CD4-positive, alpha-beta T cell treated with Interleukin-6 for 4 hours (primary cell): Measurements from ENCODE around the gene FAM131C.
"Not testable (repeated sequence)": the region's sequence is repeated elsewhere in the genome, so short reads cannot be mapped to it uniquely, and the experiment has no call there.

Experiments
- DNase-seq: peaks from one replicate; pipeline ENCODE4 v3.0.0-alpha.2; 2020; ENCODE audit warnings: mixed read lengths

FAM131C gene

DNA sequence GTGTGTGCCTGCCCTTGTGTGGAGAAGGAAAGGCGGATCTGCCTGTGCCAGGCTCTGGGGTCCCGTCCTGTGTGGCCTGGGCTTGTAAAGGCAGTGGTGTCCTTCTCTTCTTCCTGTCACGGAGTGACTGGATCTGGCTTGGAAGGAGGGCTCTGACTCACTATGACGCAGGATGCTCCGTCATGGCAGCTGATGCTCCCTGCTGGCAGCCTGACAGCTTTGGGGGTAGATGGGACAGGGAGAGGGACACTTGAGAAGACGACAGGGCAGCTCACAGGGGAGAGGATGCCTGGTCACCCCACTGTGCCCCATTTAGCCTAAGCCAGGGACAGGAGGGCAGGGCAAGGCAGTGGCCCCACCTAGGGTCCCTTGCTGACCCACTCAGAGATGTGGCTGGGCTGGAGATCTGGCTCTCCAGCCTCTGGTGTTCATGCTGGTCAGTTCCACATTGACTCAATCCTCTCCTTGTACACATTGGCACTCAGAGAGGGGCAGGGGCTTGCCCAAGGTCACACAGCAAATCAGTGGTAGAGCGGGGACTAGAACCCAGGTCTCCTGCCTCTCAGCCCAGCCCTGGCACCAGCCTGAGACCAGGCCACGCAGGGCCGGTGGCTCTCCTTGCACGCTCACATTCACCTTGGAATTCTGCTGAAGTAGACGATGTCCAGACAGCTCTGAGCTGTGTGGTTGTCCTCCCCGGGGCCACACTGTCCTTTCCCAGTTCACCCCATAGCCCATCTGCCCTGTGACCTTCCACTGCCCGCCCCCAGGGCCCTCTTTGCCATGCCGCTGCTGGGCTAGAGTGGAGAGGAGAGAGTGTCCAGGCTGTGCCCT is 2.8 kb upstream of the FAM131C start:
- DNase-seq = no peak

DNA sequence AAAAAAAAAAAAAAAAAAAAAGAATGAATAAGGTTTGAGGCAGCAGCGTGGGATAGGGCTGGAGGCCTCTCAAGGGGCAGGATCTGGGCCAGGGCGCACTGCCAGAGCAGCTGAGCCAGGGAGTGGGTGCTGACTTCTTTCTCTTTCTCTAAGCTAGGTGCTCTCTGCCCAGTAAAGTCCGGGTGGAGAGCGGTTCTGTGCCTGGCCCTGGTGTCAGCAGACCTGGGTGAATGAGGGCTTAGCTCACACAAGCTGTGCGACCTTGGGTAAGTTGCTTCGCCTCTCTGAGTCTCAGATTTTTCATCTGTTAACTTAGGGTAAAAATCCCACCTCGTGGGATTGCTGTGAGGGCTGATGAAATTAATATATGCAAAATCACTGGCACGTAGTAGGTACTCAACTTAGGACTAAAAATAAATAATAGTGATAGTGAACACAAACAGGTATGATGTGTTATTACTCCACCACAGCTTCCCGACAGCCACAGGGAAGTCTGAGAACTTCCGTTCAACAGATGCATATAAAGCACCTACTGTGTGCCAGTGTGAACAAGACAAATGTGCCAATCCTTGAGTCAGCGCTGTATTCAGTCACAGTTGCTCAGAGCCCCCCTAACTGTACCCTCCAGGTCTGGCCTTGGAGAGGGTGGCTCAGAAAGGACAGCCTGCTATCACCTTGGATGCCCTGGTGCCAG is 2.0 kb upstream of the FAM131C start:
- DNase-seq = no peak

DNA sequence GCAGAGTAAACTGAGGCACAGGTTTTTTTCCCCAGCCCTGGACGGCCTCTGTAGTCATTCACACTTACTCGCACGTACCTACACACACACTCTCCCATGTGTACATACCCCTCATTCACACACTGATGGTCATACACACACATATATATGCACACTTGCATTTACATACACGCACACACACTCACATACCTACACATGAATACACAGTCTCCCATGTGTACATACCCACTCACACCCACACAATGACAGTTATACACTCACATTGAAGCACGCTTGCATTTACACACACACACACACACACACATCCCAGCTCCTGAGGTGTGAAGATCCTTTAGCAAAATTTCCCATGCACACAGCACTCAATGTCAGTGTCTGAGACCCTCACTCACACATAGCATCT is 766 bp upstream of the FAM131C start:
- no peak for DNase-seq

DNA sequence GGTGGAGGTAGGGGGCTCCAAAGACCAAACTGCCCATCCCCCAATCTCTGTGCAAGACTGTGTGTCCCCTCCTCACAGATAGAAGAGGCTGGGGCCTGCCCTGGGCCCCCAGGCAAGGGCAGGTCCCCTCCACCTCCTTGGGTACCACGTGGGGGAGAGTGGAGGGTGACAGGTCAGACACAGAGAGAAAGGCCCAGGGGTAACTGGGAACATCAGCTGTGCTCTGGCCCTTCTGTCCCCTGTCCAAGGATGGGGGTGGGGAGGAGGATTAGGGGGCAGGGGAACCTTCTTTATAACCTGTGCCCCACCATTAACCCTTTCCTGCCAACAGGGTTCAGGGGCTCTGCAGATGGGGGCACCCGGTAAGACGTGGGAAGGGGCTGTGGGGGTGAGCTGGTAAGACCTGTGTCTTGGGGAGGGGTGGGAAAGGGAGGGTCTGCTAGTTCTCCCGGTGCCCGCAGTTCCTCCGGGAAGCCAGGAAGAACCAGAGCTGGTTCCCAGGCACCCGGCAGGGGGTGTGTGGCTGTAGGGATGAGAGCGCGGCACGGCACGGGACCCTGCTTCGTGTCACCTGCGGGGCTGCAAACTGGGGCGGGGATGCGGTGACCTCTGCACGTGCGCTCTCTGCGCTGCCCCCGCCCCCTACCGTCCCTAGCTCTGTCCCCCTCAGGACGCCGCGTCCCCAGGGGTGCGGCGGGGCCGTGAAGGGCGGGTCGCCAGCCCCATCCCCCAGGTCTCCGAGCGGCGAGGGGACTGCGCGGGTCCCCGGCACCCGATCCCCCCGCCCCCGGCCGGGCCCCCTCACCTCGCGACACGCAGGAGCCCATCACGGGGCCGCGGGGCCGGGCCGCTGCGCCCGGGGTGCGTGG is 601 bp downstream of the FAM131C start:
- DNase-seq = no peak

DNA sequence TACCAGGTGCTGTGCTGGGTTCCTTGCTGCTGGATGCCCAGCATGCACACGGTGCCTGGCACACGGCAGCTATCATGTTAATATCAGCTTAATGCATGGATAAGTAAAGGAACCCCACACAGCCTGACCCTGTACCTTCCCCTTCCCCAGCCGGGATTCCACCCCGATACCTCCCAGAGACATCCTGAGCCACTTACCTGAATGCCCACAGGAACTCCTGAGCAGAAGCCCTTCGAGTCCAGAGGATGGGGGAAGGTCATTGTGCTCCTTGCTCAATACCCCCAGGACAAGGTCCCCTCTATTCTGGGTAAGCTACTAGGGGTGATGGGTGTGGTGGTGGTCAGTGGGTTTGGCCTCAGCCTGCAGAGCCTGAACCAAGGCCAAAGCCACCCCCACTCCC is 1.4 kb downstream of the FAM131C start:
- no peak for DNase-seq

DNA sequence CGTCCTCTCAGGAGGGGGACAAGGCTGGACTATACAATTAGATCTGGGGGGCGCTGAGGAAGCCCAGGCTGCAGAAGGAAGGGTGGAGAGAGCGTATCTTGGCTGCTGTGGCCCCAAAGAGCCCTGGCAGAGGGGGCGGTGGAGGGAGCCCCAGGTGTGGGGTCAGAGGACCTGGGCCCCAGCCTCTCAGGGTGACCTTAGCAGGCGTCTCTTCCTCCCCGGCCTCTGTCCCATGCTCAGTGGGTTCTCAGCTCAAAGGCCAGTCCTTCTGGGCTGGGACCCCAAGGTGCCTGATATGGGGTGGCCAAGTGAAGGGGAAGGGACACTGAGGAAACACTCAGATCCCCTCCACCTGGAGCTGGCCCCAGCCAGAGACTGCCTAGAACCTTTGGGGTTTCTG is 1.8 kb downstream of the FAM131C start:
- DNase-seq = no peak

DNA sequence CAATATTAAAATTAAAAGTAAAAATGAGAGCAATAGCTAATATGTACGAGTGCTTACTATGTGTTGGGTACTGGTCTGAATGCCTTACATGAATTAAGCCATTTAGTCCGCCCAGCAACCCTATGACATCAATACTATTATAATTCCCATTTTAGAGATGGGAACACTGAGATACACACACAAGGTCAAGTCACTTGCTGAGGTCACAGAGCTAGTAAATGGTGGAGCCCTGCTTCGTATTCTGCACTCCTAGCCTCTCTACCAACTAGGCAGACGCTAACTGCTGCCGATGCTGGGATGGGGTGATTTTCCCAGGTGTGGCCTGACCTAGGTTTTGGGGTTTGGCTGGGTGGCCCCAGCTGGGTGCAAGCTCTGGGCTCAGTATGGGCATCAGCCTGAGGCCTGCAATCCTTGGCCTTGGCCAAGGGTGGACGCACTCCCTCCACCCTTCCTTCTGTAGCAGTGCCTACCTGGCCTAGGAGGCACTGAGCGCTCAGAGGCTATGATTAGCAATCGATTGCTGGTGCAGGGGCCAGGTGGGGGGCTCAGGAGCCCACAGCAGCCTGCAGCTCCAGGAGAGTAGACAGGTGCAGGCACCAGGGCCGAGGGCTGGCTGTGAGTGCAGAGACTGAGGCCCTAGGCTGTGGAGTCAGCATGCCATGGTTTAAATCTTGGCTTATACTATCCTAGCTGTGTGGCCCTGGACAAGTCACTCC is 2.7 kb downstream of the FAM131C start:
- no peak for DNase-seq

DNA sequence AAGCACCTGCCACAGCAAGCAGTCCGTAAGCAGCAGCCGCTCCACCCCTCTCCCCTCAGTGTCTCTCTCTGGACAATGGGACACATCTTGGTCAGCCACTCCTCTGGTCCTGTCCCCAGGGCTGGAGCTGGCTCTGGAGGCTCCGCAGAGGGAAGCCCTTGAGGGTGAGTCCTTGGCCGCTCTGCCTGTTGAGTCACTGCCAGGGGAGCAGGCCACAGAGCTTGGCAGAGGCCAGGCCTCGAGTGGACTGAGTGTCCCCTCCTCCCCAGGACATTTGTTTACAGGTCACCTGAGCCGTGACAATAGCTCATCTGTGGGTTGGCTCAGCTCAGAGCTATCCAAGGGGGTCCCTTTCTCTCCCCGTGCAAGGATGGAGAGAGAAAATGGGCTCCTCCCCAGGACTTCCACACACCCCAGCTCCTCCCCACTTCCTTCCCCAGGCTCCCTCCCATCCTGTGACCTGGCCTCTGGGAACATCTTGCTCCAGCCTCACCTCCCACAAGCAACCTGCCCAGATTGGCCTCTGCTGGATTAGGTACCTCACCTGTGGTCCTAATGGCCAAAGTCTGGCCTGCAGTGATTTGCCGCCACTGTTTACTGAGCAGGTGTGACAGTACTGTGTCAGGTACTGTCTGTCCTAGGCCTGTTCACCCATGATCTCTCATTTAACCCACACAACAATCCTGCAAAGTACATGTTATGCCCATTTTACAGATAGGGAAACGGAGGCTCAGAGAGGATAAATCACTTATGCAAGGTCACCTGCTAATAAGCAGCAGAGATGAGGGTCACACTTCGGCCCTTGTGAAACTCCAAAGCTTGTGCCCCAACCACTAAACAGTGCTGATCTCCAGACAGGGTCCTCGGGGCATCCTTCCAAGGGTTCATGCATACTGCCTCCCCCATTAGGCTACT is 4.8 kb downstream of the FAM131C start:
- no peak for DNase-seq

DNA sequence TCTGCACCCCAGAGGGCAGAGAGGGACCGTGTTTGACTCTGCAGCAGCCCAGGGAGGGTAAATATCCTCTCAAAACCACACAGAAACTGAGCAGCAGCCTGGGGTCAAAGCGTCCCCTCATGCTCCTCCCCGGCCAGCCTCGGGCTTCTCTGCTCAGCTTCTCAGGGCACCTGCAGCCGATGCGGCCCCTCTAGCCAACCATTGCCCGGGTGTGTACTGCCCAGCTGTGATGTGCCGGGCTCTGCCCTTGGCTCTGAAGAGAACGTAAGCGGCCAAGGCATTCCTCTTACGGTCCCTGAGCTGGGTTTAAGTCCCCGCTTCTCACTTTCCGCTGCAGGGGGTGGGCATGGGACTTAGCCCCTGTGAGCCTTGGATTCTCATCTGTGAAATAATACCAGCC is 5.5 kb downstream of the FAM131C start:
- no peak for DNase-seq

DNA sequence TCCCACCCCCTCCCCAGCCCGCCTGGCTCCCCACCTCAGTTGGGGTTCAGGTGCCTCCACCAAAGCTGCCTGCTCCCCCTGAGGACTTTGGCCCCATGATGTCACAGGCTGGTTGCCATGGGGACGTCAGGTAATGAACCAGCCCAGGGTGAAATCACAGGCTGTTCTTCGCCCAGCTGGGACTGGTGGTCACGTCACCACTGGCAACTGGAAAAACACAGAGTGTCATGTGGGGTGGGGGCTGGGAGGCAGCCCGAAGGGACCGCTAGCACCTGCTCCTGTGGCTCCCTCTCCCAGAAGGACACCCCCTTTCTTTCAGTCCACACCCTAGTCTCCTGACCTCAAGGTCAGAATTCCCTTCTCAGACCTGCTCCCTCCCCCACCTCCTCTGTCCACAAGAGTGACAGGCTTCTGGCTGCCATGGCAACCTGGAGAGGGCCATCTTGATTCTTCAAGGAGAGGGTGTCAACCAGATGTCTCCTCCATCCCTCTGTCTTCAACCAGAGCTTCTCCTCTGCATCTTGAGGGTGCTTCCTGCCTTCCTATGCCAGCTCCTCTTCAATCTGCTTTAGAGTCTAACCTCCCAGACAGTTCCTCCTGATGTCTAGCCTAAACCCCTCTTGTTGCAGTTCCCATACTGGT is 6.2 kb downstream of the FAM131C start:
- no peak for DNase-seq

DNA sequence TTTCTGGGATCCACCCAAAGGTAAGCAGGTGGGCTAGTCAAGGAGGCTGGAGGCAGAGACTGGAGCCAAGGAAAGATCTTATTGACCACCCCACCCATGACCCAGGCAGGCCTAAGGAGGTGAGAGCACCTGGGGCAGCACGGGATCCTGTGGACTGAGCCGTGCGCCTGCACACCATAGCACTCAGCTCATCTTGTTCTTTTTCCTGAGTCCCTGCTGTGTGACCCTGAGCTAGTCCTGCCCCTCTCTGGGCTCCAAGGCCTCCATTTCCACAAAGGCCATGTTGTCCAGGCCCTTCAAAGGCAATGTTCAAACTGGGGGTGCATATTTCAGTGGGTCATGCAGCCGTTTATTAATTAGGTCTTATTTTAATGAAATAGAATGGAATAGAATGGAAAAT is 7.2 kb downstream of the FAM131C start:
- no peak for DNase-seq

DNA sequence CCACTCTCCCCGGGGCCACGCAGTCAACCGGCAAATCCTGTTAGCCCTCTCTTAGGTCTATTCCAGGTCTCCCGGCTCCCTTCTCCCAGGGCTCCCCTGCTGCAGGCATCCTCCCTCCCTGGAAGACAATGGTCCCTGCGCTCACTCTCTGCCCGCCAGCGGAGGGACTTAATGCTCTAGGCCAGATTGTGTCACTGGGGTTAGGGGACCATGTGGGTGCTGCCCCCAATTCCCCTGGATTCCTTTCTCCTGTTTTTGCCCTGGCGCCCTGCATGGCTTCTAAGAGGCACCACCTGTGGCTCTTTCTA is 8.2 kb downstream of the FAM131C start:
- DNase-seq = no peak

DNA sequence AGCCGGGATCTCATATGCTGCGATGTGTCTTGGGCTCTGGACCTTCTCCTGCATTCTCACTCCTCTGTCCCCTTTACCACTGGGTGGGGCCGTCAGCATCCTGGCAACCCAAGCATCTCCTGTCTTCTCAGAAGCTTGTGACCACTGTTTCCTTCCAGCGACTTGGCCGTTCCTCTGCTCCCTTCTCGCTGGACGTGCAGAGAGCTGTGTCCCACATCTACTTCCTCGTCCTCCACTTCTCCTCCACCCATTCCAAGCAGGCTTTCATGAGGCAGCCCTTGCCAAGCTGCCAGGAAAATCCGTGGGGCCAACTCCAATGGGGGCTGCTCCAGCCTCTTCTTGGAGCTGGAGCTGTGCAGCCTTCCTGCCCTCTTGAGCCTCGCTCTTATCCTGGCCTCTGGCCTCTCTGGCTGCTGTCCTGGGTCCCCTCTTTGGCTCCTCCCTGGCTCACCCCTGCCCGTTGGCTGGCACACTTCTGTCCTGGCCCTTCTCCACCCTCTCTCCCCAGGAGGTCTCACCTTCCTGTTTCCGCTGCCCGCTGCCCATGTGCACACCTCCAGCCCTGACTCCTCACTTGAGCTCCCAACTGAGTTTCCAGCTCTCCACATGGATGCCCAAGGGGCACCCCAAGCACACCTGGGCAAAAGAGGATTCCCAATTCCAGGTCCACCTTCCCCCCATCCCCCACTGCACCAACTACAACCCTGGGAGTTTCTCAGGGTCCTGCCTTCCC is 8.7 kb downstream of the FAM131C start:
- no peak for DNase-seq

DNA sequence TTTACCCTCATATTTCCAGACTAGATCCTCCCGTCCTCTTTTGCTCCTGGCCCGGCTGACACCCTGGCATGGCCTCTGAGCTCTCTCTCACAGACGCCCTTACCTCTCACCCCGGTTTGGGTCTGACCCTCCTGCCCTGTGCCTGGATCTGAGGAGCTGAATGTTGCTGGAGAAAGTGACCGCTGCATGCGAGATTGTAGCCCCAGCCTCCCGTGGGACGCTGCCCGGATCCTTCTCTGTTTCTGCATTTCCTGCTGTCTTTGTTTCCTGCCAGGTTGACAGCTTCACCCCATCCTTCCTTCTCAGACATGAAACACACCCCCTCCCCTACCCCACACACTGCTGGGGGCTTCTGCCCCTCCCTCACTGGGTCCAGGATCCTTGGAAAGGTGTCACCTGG is 9.5 kb downstream of the FAM131C start:
- no peak for DNase-seq

DNA sequence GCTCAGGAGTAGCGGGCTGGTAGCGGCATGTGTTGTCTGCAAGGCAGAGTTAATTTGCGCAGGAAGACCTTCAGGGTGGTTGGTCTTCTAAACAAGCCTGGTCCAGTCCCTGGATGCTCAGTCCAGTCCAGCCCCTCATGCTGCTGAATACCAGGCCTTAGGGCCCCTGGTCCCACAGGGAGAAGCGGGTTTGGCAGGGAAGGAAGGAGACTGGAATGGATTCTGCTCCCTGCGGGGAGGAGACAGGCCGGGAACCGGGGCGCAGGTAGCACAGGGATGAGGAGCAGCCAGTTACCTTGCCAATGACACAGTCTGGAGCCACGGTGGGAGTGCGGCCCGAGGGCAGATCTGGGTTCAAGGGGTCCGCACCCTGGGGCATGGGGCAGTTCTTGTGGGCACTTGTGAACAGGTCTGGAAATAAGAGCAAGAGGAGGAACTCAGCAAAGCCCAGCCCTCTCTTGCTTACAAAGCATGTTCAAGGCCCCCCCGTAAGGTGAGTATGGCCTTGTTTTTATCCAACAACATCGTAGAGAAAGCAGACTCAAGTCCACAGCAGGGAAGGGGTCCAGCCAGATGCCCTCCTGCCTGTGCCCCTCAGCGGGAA is 10.1 kb downstream of the FAM131C start:
- DNase-seq = no peak

DNA sequence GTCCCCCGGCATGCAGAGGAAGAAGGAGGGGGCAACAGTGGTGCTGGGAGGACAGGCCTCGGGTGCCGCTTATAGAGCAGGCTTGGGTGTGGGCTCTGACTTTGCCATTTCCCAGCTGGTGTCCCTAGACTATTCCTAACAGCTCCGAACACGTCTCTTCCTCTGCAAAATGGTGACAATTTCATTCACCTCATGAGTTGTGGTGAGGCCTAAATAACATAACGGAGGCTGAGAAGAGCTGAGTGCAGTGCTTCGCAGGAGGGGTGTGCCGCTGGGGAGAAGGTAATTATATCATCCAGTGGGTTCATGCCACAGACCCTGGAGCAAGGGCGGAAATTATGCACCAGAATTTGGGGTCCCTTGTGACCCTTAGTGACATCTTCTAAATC is 10.8 kb downstream of the FAM131C start:
- not testable (repeated sequence) for DNase-seq

DNA sequence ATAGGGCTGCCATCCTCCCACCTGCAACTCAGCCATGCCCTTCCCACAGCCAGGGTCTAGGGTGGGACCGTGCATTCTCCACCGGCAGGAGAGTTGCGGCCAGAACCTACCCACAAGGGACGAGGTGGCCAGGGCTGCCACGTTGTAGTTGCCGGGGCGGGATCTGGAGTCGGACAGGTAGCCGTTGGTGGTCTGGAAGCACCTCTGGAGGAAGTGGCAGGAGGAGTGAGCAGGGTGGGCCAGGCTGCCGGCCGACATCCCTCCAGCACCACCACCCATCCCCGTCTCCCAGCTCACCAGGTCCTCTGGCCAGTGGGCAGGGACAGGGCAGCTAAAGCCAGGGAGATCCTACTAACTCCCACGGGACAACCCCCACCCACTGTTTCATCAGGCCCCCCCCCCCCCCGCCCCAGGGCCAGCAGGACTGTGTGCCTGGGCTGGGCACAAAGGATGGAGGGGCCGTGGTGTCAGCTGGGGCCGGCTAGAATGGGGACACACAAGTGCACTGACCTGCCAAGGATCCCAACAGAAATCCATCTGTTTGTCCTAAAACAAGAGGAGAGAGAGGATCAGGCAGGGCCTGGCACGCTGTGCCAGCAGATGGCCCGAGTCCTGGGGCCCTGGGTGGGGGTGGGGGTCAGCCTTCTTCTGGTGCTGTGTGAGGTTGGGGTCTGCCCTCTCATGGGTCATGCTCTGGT is 11.3 kb downstream of the FAM131C start:
- DNase-seq = not testable (repeated sequence)

DNA sequence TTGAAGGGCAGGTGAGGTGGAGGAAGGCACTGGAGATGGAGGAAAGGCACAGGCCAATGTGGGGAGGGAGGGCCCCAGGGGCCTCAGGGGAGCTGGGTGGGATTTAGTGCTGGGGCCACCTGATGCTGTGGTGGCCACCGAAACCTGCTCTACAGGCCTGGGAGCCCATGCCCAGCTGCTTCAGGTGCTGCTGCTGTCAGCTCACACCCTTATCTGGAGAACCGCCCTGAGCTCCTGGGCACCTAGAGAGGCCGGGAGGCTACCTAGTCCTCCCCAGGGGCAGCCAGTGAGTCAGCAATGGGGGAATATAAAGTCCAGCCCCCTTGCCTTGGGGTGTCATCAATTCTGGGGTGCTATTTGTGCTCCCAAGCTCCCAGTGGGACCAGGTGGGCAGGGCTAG is 12.2 kb downstream of the FAM131C start:
- DNase-seq = no peak

DNA sequence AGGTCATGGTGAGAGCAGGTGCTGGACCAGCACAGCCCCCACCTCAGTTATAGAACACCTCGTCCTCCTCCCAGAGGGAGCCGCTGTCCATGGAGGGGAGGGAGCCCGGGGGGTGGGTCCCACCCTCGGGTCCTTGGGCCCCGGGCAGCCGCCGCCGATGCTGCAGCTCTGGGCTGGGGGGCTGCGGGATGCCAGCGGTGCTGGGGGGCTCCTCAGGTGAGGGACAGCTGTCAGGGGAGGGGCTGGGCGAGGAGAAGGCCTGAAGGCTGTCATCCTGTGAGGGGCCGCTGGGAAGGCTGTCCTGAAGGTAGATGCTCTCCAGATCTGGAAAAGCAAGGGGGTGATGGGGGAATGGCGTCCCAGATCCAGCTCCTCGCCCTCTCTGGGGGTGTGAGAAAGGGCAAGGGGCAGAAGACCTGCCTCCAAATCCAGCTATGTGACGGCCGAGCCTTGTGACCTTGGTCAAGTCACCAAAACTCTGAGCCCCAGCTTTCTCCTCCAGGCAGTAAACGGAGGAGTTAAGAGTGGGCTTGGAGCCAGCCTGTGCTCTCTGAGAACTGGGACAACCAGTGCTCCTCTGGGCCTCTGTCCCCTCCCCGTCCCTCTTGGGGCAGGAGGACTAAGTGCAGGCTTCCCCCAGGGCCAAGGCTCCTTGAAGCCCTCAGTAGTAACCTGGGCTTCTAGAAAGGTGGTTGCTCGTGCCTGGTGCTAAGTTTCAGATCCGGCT is 14.9 kb downstream of the FAM131C start:
- DNase-seq = not testable (repeated sequence)
